Measurements from ENCODE around the gene RLF.

RLF gene, protein sequence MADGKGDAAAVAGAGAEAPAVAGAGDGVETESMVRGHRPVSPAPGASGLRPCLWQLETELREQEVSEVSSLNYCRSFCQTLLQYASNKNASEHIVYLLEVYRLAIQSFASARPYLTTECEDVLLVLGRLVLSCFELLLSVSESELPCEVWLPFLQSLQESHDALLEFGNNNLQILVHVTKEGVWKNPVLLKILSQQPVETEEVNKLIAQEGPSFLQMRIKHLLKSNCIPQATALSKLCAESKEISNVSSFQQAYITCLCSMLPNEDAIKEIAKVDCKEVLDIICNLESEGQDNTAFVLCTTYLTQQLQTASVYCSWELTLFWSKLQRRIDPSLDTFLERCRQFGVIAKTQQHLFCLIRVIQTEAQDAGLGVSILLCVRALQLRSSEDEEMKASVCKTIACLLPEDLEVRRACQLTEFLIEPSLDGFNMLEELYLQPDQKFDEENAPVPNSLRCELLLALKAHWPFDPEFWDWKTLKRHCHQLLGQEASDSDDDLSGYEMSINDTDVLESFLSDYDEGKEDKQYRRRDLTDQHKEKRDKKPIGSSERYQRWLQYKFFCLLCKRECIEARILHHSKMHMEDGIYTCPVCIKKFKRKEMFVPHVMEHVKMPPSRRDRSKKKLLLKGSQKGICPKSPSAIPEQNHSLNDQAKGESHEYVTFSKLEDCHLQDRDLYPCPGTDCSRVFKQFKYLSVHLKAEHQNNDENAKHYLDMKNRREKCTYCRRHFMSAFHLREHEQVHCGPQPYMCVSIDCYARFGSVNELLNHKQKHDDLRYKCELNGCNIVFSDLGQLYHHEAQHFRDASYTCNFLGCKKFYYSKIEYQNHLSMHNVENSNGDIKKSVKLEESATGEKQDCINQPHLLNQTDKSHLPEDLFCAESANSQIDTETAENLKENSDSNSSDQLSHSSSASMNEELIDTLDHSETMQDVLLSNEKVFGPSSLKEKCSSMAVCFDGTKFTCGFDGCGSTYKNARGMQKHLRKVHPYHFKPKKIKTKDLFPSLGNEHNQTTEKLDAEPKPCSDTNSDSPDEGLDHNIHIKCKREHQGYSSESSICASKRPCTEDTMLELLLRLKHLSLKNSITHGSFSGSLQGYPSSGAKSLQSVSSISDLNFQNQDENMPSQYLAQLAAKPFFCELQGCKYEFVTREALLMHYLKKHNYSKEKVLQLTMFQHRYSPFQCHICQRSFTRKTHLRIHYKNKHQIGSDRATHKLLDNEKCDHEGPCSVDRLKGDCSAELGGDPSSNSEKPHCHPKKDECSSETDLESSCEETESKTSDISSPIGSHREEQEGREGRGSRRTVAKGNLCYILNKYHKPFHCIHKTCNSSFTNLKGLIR (N-terminal part only)
- 138 to 210 reads per million in 2 donors for total RNA-seq

DNA sequence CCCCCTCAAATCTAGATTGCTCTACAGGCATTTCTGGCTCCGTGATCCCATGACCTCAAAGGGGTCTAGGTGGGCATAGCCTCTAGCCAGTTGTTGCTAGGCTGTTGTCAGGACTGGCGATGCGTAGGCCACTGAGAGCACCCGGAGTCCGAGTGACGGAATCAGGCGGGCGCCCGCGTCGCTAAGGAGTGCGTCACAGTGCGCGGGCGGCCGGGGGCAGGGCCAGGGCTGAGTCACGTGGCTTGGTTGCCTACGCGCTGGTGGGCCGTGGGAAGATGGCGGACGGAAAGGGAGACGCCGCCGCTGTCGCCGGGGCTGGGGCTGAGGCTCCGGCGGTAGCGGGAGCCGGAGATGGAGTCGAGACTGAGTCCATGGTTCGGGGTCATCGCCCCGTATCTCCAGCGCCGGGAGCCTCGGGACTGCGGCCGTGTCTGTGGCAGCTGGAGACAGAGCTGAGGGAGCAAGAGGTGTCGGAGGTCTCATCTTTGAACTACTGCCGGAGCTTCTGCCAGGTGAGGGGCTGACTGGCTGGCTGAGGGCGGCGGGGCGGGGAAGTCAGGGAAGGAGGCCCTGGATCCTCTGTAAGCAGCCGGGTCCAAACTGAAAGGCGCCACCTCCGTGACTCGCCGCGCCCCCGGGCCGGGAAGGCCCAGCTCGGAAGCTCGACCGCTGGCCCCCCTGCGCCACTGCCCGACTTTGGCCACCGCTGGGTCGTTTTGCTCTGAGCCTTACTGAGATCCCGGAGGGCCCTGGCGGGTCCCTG is at the start of gene RLF:
Gene RLF, plus strand, starts transcription at position 263 of the 763 bp plus-strand sequence. Its CDS starts 13 bp downstream, at position 276.
- DNase-seq = peak; percentile 91

DNA sequence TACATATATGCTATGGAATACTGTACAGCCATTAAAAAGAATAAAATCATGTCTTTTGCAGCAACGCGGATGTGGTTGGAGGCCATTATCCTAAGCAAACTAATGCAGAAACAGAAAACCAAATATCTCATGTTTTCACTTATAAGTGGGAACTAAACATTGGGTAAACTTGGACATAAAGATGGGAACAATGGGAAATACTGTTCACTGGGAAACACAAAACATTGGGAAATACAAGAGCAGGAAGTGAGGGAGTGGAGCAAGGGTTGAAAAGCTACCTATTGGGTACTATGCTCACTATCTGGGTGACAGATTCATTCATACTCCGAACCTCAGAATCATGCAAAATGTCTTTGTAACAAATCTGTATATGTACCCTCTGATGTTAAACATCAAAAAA is 46.8 kb upstream of the RLF start:
- DNase-seq = no peak

DNA sequence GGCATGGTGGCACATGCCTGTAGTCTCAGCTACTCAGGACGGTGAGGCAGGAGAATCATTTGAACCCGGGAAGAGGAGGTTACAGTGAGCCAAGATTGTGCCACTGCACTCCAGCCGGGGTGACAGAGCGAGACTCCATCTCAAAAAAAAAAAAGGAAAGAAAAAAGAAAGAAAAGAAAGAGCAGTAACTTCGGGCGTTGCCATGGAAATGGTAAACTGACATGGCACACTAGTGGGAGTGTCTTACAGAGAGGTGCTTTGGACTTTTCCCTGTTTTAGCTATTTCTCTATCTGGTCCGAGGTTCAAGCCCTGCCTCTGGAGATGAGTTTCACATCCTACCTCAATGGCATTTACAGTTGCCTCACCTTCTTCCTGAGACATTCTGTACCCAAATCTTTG is 41.1 kb upstream of the RLF start:
- no peak for DNase-seq

DNA sequence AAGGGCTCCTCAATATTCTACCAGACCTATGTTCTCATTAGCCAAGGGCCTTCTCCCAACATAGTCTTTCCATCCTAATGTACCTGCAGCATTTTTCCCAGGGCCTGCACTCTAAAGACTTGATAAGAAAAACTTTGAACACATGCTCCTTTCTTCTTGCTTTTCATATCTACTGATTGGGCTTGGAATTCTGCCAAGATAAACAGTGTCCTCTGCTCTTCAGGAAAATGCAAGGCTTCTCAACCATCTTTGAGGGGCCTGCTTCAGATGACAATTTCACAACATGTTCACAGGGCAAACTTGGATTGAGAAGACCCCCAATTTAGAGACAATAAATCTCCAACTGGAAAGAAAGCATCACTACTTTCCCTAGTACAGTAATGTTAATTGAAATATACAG is 38.3 kb upstream of the RLF start:
- no peak for DNase-seq

DNA sequence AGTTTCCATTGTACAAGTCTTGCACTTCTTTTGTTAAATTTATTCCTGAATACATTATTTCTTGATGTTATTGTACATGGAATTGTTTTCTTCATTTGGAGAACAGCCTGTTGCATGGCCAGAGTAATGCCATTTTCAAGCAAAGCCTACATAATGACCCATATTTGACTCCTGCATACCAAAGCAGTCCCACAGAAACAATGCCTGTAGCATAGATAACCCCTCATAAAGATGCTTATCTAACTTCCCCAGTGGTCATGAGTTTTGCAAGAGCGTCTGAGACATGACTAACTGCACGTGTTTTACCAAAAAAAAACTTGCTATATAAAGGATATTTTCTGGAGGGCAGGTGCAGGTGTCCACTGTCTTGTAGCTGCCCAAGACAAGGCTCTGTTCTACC is 30.3 kb upstream of the RLF start:
- DNase-seq = no peak

DNA sequence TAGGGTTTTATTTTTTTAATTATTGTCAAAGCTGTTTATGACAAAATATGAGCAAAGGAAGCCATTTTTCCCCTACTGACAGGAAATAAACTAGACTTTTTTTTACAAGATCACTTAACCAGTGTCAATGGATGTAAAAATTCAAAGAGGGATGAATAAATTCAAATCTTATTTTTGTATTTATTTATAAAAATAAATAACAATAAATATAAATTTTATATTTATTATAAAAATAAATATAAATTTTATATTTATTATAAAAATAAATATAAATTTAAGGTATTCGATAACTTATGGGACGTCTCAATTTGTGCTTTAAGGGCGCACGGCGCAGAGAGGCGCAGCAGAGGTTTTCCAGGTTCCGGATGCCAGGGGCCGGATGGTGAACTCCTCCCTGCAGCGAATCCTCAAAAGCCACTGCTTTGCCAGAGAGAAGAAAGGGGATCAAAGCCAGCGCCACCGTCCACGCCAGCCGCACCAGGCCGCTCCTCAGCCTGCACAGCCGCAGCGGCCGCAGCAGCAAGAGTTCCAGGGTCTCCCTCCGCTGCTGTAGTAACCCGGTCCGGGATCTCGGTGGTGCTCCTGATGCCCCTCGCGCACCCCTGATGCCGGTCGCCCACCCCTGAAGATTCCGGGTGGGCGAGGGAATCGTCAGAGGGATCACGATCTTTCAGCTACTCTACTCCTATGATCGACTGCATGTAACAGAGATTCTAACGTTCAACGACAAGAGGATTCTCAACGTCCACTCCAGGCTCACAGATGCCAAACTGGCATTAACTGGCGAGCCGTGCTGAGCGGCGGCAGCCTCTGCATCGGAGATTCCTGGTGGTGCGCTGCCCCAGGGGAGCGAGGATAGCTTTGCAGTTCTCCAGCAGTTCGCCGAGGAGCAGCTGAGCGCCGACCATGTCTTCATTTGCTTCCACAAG is 28.5 kb upstream of the RLF start:
- DNase-seq = no peak

DNA sequence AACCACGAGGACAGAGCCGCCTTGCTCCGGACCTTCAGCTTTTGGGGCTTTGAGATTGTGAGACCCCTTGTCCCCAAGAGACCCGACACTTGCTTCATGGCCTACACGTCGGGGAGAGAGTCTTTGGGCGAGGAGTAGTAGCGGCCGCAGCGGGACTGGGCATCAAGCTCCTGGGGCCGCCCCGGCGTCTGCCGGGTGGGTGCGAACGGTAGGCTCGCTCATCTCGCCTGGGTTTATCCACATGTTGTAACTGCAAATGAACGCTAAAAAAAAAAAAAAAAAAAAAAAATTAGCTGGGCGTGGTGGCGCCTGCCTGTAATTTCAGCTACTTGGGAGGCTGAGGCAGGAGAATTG is 27.9 kb upstream of the RLF start:
- DNase-seq = no peak

DNA sequence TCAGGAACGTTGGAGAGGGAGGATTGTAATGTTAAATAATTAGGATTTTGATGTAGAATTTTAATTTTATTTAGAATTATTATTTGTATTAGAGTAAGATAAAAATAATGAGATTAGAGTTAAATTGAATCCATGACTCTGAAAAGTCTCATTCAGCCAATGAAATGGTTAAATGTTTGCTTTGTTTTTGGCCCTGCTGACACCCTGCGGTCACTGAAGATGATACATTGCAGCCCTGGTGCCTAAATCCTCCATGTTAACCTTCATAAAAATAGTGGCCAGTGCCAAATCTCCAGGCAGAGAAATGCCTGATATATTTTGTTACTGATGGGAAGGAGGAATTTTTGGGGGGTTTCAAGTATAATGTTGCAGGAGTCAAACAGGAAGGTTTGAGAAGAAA is 27.3 kb upstream of the RLF start:
- no peak for DNase-seq

DNA sequence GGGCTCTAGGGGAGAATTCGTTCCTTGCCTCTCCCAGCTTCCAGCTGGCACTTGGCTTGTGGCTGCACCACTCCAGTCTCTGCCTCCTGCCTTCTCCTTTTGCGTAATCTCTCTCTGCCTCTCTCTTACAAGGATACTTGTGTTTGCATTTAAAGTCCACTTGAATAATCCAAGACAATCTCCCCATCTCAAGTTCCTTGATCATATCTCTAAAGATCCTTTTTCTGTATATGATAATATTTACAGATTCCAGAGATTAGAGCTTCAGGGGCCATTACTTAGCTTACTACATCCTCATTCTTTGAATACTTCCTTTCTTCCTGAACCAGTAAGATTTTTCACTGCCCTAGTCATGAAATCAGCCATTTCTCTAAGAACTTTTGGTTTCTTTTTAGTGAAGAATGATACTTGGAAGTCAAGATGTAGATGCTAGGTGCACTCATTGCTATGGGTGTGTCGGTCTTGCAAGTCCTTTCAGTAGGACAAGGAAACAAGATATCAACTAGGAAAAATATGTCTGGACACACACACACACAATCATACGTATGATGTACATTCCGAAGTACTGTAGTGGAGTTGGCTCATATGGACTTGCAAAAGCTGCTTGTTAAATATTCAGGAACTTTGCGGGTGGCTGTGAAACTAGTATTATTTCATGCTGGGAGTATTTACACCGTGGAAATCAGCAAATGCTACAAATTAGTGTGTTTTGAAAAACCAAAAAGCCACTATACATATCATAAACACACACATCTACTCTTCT is 20.8 kb upstream of the RLF start:
- no peak for DNase-seq

DNA sequence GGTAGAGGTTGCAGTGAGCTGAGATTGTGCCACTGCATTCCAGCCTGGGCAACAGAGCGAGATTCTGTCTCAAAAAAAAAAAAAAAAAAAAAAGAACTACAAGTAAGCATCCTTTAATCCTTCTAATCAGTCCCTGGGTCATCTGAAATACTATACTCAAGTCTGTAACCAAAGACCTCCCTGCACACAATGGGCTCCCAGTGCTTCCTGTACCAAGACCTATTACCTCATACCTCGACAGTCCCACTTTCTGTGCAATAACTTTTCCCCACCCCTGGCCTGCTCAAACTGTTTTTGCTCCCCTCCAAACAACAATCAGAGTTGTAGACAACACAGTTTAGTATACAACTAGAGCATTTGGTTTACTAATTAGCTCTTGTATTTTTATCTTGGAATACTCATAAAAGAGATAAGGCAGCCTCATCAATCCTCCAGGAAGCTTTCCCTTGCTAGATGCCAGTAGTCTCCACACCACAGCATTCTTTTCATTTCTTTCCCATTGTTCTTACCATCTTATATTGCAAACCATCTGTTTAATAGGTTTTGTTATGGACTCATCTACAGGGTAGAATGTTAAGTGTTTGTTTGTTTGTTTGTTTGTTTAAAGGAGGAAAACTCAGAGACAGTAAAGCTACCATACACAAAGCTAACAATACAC is 19.2 kb upstream of the RLF start:
- no peak for DNase-seq

DNA sequence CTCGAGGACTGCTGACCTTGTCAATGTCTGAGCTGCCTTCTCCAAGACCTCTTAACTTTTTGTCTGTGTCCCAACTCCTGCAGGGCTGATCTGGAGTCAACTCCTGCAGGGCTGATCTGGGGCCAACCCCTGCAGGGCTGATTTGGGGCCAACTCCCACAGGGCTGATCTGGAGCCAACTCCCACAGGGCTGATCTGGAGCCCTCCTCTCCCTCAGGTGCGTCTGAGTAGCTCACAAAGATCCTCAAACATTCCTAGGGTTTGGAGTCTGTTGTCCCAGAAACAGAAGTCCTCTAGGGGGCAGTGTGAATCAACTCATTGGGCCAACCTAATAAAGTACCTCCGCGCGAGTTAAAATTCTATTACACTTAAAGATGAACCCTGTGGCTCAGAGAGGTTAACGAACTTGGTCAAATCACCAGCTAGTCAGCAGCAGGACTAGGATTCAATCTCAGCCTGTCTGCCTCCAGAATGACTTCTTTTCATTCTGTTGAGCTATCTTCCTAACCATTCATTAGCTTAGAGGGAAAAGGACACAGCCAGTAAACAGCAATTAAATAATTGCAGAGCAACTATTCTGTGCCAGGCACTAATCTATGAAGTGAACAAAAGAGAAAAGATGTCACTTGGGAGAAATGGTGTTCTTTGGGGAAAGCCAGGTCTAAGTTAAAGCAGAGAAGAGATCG is 17.2 kb upstream of the RLF start:
- DNase-seq = peak; percentile 28

DNA sequence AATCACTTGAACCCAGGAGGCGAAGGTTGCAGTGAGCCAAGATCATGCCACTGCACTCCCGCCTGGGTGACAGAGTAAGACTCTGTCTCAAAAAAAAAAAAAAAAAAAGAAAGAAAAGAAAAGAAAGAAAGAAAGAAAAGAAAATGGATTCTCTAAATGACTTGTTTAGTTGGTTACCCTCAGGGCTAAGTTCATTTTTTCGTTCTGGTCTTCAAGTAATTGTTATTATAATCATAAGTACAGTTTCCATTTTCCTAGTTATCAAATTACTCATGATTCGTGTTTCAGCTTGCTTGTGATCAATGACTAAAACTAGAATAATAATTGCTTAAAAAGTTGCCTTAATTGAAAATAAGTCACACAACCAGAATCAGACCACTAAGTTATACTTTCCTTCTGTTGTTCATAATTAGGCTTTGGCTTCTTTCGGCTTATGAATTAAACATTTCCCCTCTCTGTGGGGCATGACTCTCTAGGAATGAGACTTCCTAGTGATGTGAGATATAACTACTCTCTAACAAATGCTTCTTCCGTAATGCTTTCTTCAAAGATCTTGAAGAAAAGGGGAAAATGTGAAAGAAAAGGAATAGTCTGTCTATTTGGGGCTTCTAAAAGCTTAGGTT is 9.6 kb upstream of the RLF start:
- DNase-seq = no peak

DNA sequence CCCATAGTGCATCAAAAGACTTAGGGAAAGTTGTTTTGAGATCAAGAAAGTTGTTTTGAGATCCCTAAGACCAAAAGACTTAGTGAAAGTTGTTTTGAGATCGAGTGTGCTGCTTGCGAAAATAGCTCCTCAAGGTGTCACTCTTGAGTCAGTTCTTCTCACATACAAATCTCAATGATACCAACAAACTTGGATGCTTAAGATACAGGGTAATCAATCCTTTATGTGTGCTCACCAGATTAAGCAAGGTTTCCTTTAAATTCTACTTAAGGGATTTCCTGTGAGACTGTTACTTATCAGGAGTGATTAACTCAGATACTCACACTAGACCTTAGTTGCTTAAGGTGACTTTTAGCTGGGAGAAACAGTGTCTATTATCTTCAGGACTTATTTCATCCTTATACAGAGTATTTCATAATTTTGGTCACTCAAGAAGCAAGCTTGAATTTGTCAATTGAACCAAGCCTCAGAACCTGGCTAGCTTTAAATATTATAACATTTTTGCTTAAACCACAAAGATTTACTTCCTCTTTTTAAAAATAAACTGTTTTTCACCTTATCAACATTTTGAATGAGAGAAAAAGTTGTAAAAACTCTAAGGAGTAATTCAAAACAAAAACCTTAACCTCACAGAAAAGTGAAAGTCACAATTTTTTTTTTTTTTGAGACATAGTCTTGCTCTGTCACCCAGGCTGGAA is 8.0 kb upstream of the RLF start:
- DNase-seq = no peak

DNA sequence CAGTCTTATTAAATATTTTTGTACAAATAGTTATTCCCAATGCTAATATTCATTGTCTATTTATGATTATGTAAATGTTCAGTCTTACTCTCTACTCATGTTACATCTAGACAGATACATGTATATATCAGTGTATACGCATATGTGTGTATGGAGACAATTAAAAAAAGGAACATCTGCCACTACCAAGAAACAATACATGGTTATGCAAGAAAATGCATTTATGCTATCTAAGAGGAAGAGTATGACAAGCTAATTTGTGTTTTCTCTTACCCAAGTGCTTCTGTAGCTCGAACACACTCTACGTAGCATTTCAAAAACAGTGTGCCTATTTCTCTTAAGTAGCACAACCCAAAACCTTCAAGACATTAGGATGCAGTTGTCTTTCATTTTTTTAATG is 6.1 kb upstream of the RLF start:
- no peak for DNase-seq

DNA sequence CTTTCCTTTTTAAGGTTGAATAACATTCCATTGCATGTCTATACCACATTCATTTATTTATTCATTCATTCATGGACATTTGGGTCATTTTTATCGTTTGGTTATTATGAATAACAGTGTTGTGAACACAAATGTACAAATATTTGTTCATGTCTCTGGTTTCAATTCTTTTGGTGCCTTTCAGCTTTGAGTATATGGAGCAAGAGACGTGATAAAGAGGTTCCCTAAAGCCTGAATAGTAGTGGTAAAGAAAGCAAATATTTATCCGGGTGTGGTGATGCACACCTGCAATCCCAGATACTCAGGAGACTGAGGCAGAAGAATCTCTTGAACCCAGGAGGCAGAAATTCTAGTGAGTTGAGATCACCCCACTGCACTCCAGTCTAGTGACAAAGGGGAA is 5.3 kb upstream of the RLF start:
- no peak for DNase-seq

DNA sequence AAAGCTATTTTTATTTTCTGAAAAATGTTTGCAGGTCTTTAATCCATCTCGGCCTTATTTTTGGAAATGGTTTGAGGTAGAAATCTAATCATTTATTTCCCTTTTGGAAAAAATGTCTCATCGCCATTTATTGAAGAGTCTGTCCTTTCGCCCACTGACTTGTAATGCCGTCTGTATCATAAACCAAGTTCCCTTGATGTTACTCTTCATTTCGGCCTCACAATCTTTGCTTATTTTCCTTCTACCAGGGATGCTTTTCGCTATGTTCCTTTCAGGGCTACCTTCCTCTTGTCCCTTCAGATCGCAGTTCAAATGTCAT is 422 bp upstream of the RLF start:
- DNase-seq = no peak

DNA sequence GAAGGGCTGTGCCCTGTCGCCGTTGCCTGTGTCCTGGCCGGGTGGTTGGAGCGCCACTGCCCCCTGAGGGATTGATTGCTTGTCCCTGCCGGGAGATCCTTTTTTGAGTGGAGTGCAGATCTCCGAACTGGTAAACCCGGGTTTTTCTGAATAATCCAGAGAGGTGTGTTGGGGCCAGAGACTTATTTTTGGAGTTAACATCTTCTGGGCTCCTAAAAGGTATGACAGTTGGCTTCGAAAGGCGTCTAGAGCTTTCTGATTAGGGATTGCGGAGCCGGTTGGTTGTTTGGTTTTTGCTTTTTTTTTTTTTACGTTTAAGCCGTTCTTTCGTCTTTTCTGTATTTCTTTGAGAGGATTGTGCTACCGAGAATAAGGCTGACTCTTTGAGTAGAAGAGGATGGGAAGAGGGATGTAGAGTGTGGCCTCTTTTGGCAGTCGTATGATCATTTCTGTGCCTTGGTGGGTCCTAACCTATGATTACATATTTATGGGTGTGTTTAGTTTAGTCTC is 756 bp downstream of the RLF start:
- DNase-seq = no peak
